HG03196 (cell line): Measurements from ENCODE around the gene TBRG1.

Experiments
- ATAC-seq: cut with Tn5 transposase; IDR thresholded peaks from one replicate; pipeline ENCODE4 v1.9.1; 2021; ENCODE audit not compliant: unreplicated experiment

The TBRG1 gene

GRCh38 chr11:124657904-124658303 lies 35.2 kb downstream of the TBRG1 start:
- ATAC-seq, result no peak

GRCh38 chr11:124658501-124658900 lies 35.8 kb downstream of the TBRG1 start:
- ATAC-seq, result no peak

- no peak for ATAC-seq
These were observed 36.3 kb downstream of the TBRG1 start for GRCh38 chr11:124658986-124659385.

GRCh38 chr11:124661553-124661952 lies 38.9 kb downstream of the TBRG1 start:
- no peak for ATAC-seq

- ATAC-seq, result no peak
These were observed 39.4 kb downstream of the TBRG1 start for GRCh38 chr11:124662106-124662505.

- ATAC-seq, result no peak
These were observed 41.2 kb downstream of the TBRG1 start for GRCh38 chr11:124663861-124664260.

GRCh38 chr11:124667601-124668000 lies 44.9 kb downstream of the TBRG1 start:
- no peak for ATAC-seq

GRCh38 chr11:124669193-124669592 lies 46.5 kb downstream of the TBRG1 start:
- ATAC-seq, result no peak

GRCh38 chr11:124670732-124671131 lies 48.1 kb downstream of the TBRG1 start:
- no peak for ATAC-seq

- no peak for ATAC-seq
These were observed 50.0 kb downstream of the TBRG1 start for GRCh38 chr11:124672536-124673215.

- peak; percentile 90 for ATAC-seq
These were observed 50.9 kb downstream of the TBRG1 start, which contains the start of the genes SIAE and SPA17 for GRCh38 chr11:124673333-124674167. Gene SIAE (minus strand): TSS chr11:124673739. CDS start chr11:124673708, 31 bp downstream. Gene SPA17 (plus strand): TSS chr11:124673904. CDS start chr11:124675265, 1,361 bp downstream.

- no peak for ATAC-seq
These were observed 51.5 kb downstream of the TBRG1 start for GRCh38 chr11:124674168-124674517.

- ATAC-seq, result no peak
These were observed 51.9 kb downstream of the TBRG1 start for GRCh38 chr11:124674571-124674970.

GRCh38 chr11:124676386-124676785 lies 53.7 kb downstream of the TBRG1 start:
- no peak for ATAC-seq

- ATAC-seq, result no peak
These were observed 55.8 kb downstream of the TBRG1 start for GRCh38 chr11:124678416-124678815.

- ATAC-seq, result no peak
These were observed 58.8 kb downstream of the TBRG1 start for GRCh38 chr11:124681421-124681820.

GRCh38 chr11:124682443-124682842 lies 59.8 kb downstream of the TBRG1 start:
- no peak for ATAC-seq
